Effector memory CD4-positive, alpha-beta T cell (primary cell): Measurements from ENCODE around the gene NR0B2.
A peak's percentile ranks its signal among the peaks of the same experiment; 100 is the strongest.

ENCODE experiments used
- DNase-seq, 3 donors: peaks; one replicate each; pipeline ENCODE4 v3.0.0-alpha.2; 2020
- H3K27ac ChIP-seq: 2 replicates; pipeline ENCODE4 v1.7.0; 2013; ENCODE audit warnings: mild to moderate bottlenecking, low read length, moderate library complexity; ENCODE audit not compliant: insufficient read depth, poor library complexity, severe bottlenecking
- H3K27me3 ChIP-seq: replicated peaks from 2 replicates; pipeline ENCODE4 v1.7.0; 2013; ENCODE audit warnings: mild to moderate bottlenecking, low read length; ENCODE audit not compliant: insufficient read depth, control insufficient read depth, poor library complexity, severe bottlenecking
- H3K36me3 ChIP-seq: 2 replicates; pipeline ENCODE4 v1.7.0; 2013; ENCODE audit warnings: mild to moderate bottlenecking, low read length, moderate library complexity; ENCODE audit not compliant: control insufficient read depth, insufficient read depth
- H3K4me1 ChIP-seq: 2 replicates; pipeline ENCODE4 v1.7.0; 2013; ENCODE audit warnings: low read length, mild to moderate bottlenecking; ENCODE audit not compliant: control insufficient read depth, insufficient read depth, poor library complexity, severe bottlenecking
- H3K4me3 ChIP-seq: 2 replicates; pipeline ENCODE4 v1.7.0; 2013; ENCODE audit warnings: low read length, low read depth, mild to moderate bottlenecking; ENCODE audit not compliant: insufficient read depth, poor library complexity, severe bottlenecking
- H3K9me3 ChIP-seq: 2 replicates; pipeline ENCODE4 v1.7.0; 2013; ENCODE audit warnings: mild to moderate bottlenecking, low read length, moderate library complexity; ENCODE audit not compliant: control insufficient read depth

The NR0B2 gene

DNA sequence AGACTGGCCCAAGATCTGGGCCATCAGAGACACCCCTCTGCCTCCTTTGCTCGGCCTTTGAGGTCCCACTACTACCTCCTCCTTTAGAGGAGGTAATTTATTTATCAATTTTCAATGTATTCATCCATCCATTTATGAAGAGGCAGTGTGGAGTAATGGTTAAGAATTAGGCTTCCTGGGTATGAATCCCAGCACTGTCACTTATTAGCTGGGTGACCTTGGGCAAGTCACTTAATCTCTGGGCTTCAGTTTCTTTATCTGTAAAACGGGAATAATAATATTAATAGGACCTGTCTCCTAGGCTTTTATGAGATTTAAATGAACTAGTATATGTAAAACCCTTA, 1.7 kb downstream of the NR0B2 start:
- no peaks in the 10 kb centered on the region for H3K4me1 ChIP-seq
- DNase-seq, result no peak
- no peaks in the 10 kb centered on the region for H3K9me3 ChIP-seq
- H3K4me3 ChIP-seq, result no peak overlapping the region
- H3K27me3 ChIP-seq, result no peaks in the 10 kb centered on the region
- H3K27ac ChIP-seq, result no peak overlapping the region
- no peaks in the 10 kb centered on the region for H3K36me3 ChIP-seq

- Histone ChIP-seq H3K9me3 (no peaks in the 10 kb centered on the region), H3K36me3 (no peaks in the 10 kb centered on the region)
Observed at GRCh38 chr1:26911399-26912146, 2.2 kb downstream of the NR0B2 start.

DNA sequence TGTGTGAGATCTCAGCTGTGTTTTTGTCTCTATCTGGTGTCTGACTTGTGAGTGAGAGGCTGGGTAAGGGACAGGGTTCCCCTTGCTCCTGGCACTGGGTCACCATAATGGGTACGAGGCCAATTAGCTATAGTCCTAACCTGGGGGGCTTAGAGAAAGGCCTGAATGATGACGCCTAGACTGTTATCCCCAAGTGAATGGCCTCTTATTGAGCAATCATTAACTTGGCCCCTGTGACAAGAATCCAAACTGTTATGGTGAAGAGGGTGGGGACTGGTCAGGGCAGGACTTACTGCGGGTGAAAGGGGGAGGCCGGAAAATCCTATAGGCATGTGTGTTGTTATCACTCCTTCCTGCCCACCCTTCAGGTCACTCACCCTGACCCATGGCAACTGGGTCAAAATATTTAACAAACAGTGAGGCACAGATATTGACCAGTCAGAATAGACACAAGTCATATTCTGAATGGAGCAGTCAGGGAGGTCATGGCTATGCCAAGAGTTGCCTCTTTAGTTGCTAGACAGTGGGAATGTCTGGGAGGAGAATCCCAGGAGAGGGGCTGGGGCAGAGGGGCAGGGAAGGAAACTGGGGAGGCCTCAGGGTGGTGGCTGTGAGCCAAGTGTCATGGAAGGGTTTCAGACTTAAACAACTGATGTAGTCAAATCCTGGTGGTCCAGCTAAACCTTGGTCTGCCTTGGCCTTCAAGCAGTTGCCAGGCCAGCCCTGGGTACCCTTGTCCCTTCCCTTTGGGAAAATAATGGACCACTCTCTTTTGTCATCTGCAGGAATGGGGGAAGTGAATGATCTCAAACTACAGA, 3.2 kb downstream of the NR0B2 start:
- H3K27ac ChIP-seq, result no peak overlapping the region
- no peak for DNase-seq

More at GRCh38 chr1:26911399-26912146, 2.2 kb downstream of the NR0B2 start:
- Histone ChIP-seq H3K27ac (no peak overlapping the region), H3K4me1 (no peaks in the 10 kb centered on the region), H3K4me3 (no peak overlapping the region), H3K27me3 (no peaks in the 10 kb centered on the region)
- DNase-seq, result no peak

GRCh38 chr1:26909951-26910342, 3.8 kb downstream of the NR0B2 start:
- Histone ChIP-seq H3K4me3 (no peak overlapping the region), H3K27ac (no peak overlapping the region), H3K4me1 (no peaks in the 10 kb centered on the region), H3K27me3 (no peaks in the 10 kb centered on the region), H3K9me3 (no peaks in the 10 kb centered on the region), H3K36me3 (no peaks in the 10 kb centered on the region)
- DNase-seq, result no peak

More for the DNA sequence above, 3.2 kb downstream of the NR0B2 start:
- H3K4me1 ChIP-seq, result no peaks in the 10 kb centered on the region
- H3K36me3 ChIP-seq, result no peaks in the 10 kb centered on the region
- H3K27me3 ChIP-seq, result no peaks in the 10 kb centered on the region
- no peak overlapping the region for H3K4me3 ChIP-seq
- H3K9me3 ChIP-seq, result no peaks in the 10 kb centered on the region

- H3K27me3 ChIP-seq, result no peaks in the 10 kb centered on the region
- H3K9me3 ChIP-seq, result no peaks in the 10 kb centered on the region
- no peak overlapping the region for H3K4me3 ChIP-seq
- no peak for DNase-seq
- H3K27ac ChIP-seq, result no peak overlapping the region
- H3K4me1 ChIP-seq, result no peaks in the 10 kb centered on the region
- H3K36me3 ChIP-seq, result no peaks in the 10 kb centered on the region
Observed at GRCh38 chr1:26907071-26907917, 6.5 kb downstream of the NR0B2 start.

- peak overlapping the region; percentile 99 for H3K4me3 ChIP-seq
- H3K36me3 ChIP-seq, result peaks cover 15% of the 10 kb centered on the region
- no peaks in the 10 kb centered on the region for H3K27me3 ChIP-seq
- no peaks in the 10 kb centered on the region for H3K9me3 ChIP-seq
- peaks cover 9% of the 10 kb centered on the region for H3K4me1 ChIP-seq
- peak overlapping the region; percentile 92 for H3K27ac ChIP-seq
- DNase-seq, result no peak
Observed at GRCh38 chr1:26900815-26901511, 12.8 kb downstream of the NR0B2 start.

DNA sequence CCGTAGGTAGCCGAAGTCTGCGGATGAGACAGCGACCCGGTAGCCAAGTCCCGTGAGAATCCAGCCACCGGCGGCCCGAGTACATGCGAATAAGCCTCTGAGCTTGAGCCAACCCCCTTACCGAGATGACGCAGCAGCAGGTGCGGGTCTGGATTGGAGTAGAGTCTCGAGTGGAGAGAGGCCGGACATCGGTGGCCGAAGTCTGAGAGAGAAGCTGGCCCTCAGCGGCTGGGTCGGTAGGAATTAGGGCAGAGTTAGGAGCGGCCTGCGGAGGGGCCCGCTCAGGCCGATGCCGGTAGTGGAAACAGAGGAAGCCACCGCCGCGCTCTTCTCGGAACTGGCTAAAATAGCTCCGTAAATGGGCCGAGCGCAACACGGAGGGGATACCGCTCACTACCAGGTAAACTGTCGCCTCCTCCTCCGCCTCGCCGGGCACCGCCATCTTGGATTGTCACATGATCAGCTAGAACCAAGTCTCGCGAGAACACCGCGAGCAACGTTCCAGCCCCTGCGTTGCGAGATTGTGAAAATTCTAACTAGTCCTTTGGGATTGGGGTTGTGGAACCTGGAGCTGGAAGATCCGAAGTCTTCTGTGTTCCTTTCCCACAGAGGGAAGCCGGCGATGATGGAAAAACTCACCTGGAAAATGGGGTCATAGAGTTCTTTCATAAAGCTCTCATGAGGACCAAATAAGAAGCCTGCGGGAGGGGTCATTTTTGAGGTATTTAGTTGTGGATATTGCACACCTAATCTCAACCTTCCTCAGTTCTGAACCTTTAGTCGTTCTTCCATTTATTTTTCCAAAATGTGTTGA, 13.6 kb downstream of the NR0B2 start, which contains the start of gene GPATCH3:
Gene GPATCH3, minus strand, starts transcription at position 467 of the 814 bp plus-strand sequence. Its CDS starts 25 bp downstream, at position 442.
- H3K4me1 ChIP-seq, result peaks cover 9% of the 10 kb centered on the region
- H3K27ac ChIP-seq, result peak within 1 kb of the TSS; percentile 92
- H3K27me3 ChIP-seq, result no peaks in the 10 kb centered on the region
- DNase-seq, result peak; percentile 75 to 86 (median 77)
- no peaks in the 10 kb centered on the region for H3K9me3 ChIP-seq
- H3K4me3 ChIP-seq, result peak within 1 kb of the TSS; percentile 99
- peaks cover 20% of the 10 kb centered on the region for H3K36me3 ChIP-seq

- Histone ChIP-seq H3K36me3 (peaks cover 45% of the 10 kb centered on the region), H3K27ac (no peak overlapping the region), H3K4me1 (peaks cover 9% of the 10 kb centered on the region), H3K27me3 (no peaks in the 10 kb centered on the region), H3K4me3 (no peak overlapping the region), H3K9me3 (no peaks in the 10 kb centered on the region)
- DNase-seq, result no peak
Observed at GRCh38 chr1:26897351-26897750, 16.4 kb downstream of the NR0B2 start.

- Histone ChIP-seq H3K36me3 (peaks cover 48% of the 10 kb centered on the region), H3K4me1 (peaks cover 13% of the 10 kb centered on the region), H3K27ac (no peak overlapping the region), H3K4me3 (no peak overlapping the region), H3K27me3 (no peaks in the 10 kb centered on the region), H3K9me3 (no peaks in the 10 kb centered on the region)
- DNase-seq, result no peak
Observed at GRCh38 chr1:26894263-26894662, 19.5 kb downstream of the NR0B2 start.
